Frontal cortex (tissue), 4 donors: Measurements from ENCODE around the gene DRAM2. TPM values are rescaled to one million over a fixed set of nuclear protein-coding genes. Genes with fewer than 3 reads are reported as not detected.
"Not testable (repeated sequence)": the region's sequence is repeated elsewhere in the genome, so short reads cannot be mapped to it uniquely, and the experiment has no call there.

ENCODE experiments used
- DNase-seq, 2 donors: peaks; one replicate each; pipeline ENCODE4 v3.0.0; 2012; ENCODE audit warnings: low spot score in 2 of 2
- FAIRE-seq: peaks from 2 replicates; lab custom pipeline; 2012; peaks lifted over from hg19 to GRCh38; lab: Jason Lieb, UNC
- small RNA-seq: library from RNA; depleted of rRNA; stranded (forward); fragments of <200 nt; gene quantifications from one replicate; pipeline ENCODE3, GENCODE V24; 2014
- total RNA-seq: library from RNA; depleted of rRNA; stranded (reverse); fragments of >200 nt; gene quantifications from one replicate; pipeline ENCODE4 v1.2.3, GENCODE V29; 2014
- donor health status: control.
- donor health status: control.
- donor health status: control.

The DRAM2 gene
- total RNA-seq, 1 donor from 2014 or later: 42.0 TPM

GRCh38 chr1:111089638-111090037 lies 50.3 kb downstream of the DRAM2 start:
- DNase-seq (no peak), FAIRE-seq (no peak)

GRCh38 chr1:111085676-111086075 lies 54.2 kb downstream of the DRAM2 start:
- DNase-seq (no peak), FAIRE-seq (no peak)

GRCh38 chr1:111084999-111085398 lies 54.9 kb downstream of the DRAM2 start:
- no peak for DNase-seq

GRCh38 chr1:111082421-111083203 lies 57.3 kb downstream of the DRAM2 start:
- FAIRE-seq: no peak

More at GRCh38 chr1:111084999-111085398, 54.9 kb downstream of the DRAM2 start:
- no peak for FAIRE-seq

GRCh38 chr1:111079329-111079728 lies 60.6 kb downstream of the DRAM2 start:
- not testable (repeated sequence) for FAIRE-seq, DNase-seq

More at GRCh38 chr1:111082421-111083203, 57.3 kb downstream of the DRAM2 start:
- DNase-seq: no peak

- not testable (repeated sequence) for FAIRE-seq
Measured at GRCh38 chr1:111077312-111077711, 62.6 kb downstream of the DRAM2 start.

More at GRCh38 chr1:111077312-111077711, 62.6 kb downstream of the DRAM2 start:
- not testable (repeated sequence) for DNase-seq

Small RNA genes lying within 50 kb of the gene (small RNA-seq; reads per million reads assigned to genes)
- gene AL355816.1: not detected

Other genes starting within 250 kb of the DRAM2 start
- 20.8 TPM for gene LRIF1, start 176.2 kb downstream of the DRAM2 start, total RNA-seq
- 47.7 TPM for gene CEPT1, start 130 bp upstream of the DRAM2 start, total RNA-seq
- gene DENND2D, start 60.6 kb upstream of the DRAM2 start, total RNA-seq: 1.2 TPM
- gene CHI3L2, start 87.6 kb upstream of the DRAM2 start, total RNA-seq: 0.41 TPM
- gene CHIA, start 150.8 kb upstream of the DRAM2 start, total RNA-seq: not detected